HG02759 (cell line): ENCODE measurements around the gene GRID1.
"Not testable (repeated sequence)": the region's sequence is repeated elsewhere in the genome, so short reads cannot be mapped to it uniquely, and the experiment has no call there.

Experiments used
- ATAC-seq: cut with Tn5 transposase; IDR thresholded peaks from one replicate; pipeline ENCODE4 v1.9.1; 2021; ENCODE audit warnings: mild to moderate bottlenecking, moderate library complexity; ENCODE audit not compliant: unreplicated experiment

GRID1 gene

GRCh38 chr10:85699066-85699465, 667.5 kb downstream of the GRID1 start:
- ATAC-seq = not testable (repeated sequence)

GRCh38 chr10:85696893-85697292, 669.7 kb downstream of the GRID1 start:
- ATAC-seq = no peak

GRCh38 chr10:85682621-85683020, 684.0 kb downstream of the GRID1 start:
- ATAC-seq = no peak

- ATAC-seq = no peak
Observed at GRCh38 chr10:85679710-85680109, 686.9 kb downstream of the GRID1 start.

- no peak for ATAC-seq
Observed at GRCh38 chr10:85679061-85679460, 687.5 kb downstream of the GRID1 start.

- no peak for ATAC-seq
Observed at GRCh38 chr10:85674851-85675250, 691.7 kb downstream of the GRID1 start.

GRCh38 chr10:85673270-85673669, 693.3 kb downstream of the GRID1 start:
- no peak for ATAC-seq

GRCh38 chr10:85671530-85671929, 695.1 kb downstream of the GRID1 start:
- no peak for ATAC-seq

- ATAC-seq = no peak
Observed at GRCh38 chr10:85668522-85668921, 698.1 kb downstream of the GRID1 start.

GRCh38 chr10:85667638-85668233, 698.9 kb downstream of the GRID1 start:
- ATAC-seq = no peak

- no peak for ATAC-seq
Observed at GRCh38 chr10:85666987-85667386, 699.6 kb downstream of the GRID1 start.

- ATAC-seq = peak; percentile 45
Observed at GRCh38 chr10:85666102-85666501, 700.5 kb downstream of the GRID1 start.

GRCh38 chr10:85665681-85666080, 700.9 kb downstream of the GRID1 start:
- ATAC-seq = no peak

- no peak for ATAC-seq
Observed at GRCh38 chr10:85665078-85665477, 701.5 kb downstream of the GRID1 start.

GRCh38 chr10:85661123-85661522, 705.5 kb downstream of the GRID1 start:
- no peak for ATAC-seq

- no peak for ATAC-seq
Observed at GRCh38 chr10:85659331-85659730, 707.3 kb downstream of the GRID1 start.

- ATAC-seq = no peak
Observed at GRCh38 chr10:85658518-85658917, 708.1 kb downstream of the GRID1 start.

- no peak for ATAC-seq
Observed at GRCh38 chr10:85657476-85658113, 709.0 kb downstream of the GRID1 start.

- no peak for ATAC-seq
Observed at GRCh38 chr10:85655411-85655810, 711.2 kb downstream of the GRID1 start.

- no peak for ATAC-seq
Observed at GRCh38 chr10:85651497-85651882, 715.1 kb downstream of the GRID1 start.

GRCh38 chr10:85650791-85651496, 715.7 kb downstream of the GRID1 start:
- ATAC-seq = no peak

- ATAC-seq = no peak
Observed at GRCh38 chr10:85649461-85649860, 717.1 kb downstream of the GRID1 start.
